Smooth muscle cell of the brain vasculature (primary cell): Measurements from ENCODE around the gene ZCCHC14.
"Not testable (repeated sequence)": the region's sequence is repeated elsewhere in the genome, so short reads cannot be mapped to it uniquely, and the experiment has no call there.

Experiments
- DNase-seq: peaks from one replicate; pipeline ENCODE4 v3.0.0-alpha.2; 2012; ENCODE audit warnings: low read depth, low spot score

The ZCCHC14 gene

DNA sequence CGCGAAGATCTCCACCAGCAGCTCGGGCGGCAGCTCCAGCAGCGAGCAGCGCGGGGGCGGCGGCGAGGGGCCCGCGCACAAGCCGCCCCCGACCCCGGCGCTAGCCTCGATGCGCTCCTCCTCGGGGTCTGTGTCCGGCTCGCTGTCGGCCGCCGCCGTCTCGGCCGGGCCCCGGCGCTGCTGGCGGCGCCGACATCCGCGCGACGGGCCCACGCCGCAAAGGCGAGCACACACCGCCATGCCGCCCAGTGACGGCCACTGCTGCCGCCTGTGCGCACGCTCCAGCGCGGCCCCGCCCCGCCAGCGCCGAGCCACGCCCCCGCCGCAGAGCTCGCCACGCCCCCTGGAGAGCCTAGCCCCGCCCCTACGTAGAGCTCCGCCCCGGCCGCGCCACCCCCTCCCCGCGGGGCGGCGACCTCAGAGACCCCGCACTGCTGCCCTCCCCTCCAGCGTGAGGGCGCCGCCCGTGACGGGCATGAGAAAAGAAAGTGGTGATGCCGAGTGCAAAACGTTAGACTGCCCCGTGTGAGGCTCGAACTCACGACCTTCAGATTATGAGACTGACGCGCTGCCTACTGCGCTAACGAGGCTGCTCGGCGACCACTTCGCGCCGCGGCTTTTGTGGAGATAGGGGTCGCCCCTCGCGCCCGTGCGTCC, 109.2 kb downstream of the ZCCHC14 start, which contains the start of gene FBXO31:
FBXO31 (minus strand) TSS at position 272 of the 657 bp plus-strand sequence; CDS start at position 240, 32 bp downstream.
- peak; percentile 80 for DNase-seq

DNA sequence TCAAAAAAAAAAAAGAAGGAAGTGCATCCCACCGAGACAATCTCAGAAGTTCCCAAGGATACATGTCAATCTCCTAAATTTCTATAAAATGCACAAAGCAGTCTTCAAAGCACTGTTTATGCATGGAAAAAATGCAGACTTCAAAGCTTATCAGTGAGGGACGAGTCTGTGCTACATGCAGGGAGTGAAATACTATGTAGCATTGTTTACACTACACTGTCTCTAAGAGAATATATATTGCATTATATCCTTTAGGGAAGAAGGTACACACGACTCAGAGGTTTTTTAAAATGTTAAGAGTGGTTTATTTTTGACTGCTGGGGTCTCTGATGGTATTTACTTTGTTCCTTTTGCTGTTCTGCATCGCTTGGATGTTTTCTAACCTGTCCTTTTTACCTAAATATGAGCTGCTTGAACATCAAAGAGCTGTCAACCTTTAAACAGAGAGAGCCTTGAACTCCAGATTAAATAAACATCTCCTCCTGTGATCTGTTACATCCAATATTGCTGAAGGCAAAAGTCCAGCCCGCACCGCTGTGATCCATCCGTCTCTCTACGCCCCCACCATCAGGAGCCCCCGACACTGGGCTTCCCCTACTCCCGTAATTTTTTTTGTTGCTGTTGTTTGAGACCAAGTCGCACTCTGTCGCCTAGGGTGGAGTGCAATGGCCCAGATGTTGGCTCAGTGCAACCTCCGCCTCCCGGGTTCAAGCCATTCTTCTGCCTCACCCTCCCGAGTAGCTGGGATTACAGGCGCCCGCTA, 110.6 kb downstream of the ZCCHC14 start:
- no peak for DNase-seq

DNA sequence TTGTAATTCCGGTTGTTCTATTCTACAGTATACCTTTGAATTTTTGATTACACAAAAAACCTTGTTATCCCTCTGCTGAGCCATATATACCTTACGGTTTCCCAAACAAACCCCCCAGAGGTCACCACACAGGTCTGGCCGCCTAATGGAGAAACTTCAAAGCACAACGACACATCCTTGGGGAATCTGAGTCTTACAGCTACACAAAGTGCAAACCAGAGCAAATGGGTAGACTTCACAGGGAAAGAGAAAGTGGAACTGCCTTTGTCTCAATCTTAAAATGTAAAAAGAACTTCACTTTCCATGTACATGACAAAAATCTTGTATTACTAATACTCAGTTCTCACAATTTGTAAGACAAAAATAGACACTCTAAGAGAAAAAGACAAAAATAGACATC, 111.9 kb downstream of the ZCCHC14 start:
- DNase-seq: no peak

DNA sequence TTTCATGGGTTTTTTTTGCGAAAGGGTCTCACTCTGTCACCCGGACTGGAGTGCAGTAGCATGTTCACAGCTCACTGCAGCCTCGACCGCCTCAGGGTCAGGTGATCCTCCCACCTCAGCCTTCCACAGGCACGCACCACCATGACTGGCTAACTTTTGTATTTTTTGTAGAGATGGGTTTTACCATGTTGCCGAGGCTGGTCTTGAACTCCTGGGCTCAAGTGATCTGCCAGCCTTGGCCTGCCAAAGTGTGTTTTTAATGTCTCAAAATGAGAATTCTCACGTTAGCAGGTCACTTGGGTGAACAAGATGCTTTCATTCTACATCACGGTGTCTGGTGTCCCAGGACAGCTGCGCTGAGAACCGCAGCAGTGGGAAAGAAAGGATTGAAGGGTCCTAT, 112.4 kb downstream of the ZCCHC14 start:
- DNase-seq: no peak

DNA sequence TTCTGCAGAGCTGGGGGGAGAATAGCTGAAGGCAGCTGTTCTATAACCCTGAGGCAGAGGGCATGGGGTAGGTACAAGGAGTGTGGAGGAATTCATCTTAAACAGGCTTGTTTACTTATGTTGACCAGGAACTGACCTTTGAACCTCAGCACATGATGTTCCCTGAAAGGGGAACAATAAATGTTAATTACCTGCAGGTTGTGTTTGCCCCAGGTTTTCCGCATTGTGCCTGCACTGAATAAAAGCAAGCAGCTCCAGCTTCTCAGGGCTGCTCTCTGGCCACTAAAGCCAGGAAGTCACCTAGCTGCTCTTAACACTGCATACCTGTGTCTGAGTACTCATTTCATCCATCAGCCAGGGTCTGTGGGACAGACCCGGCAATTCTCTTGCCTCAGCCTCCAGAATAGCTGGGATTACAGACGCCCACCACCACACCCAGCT, 113.5 kb downstream of the ZCCHC14 start:
- DNase-seq: not testable (repeated sequence)

DNA sequence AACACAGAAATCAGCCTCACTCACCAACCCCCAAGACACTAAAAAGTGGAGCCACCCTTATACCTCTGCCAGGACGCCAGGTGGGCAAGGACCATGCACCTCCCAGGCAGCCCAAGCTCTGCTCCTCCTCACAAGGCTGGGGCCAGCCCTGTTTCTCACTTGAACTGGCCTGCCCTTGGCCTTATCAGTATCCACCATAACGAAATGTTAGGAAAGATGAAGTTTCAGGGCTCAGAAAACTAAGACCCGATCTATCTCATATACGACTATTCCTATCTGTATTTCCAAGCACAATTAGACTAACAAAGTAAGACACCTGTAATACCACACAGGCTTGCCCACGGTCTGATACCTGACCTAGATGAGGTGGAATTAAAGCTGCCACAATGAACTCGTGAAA, 116.2 kb downstream of the ZCCHC14 start:
- DNase-seq: no peak

DNA sequence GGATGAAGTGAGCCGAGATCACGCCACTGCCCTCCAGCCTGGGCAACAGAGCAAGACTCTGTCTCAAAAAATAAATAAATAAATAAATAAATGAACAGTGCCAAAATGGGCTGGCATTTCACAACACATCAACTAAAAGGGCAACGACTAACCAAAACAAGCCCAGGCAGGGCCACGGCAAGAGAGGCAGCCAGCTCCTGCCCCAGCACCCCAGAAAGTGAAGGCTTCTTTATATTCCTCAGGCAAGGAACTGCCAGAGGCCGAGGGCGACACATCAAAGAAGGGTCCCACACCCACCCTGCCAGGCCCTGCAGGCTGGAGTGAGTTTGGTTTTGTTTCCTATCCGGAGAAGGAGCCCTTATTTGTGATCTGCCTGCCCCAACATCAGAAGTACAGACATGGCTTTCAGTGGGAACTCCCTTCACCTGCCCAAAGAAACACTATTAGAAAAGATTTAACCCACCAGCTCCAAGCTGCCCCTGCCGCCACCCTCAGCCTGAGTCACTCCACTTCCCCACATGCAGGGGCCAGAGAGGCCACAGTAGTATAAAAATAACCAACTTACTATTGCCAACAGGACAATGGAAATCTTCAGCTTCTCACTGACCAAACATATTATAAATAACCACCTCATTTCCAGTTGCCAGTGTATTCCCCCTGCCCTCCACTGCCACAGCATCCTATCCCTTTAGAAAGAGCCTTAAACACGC, 117.2 kb downstream of the ZCCHC14 start:
- DNase-seq: no peak

DNA sequence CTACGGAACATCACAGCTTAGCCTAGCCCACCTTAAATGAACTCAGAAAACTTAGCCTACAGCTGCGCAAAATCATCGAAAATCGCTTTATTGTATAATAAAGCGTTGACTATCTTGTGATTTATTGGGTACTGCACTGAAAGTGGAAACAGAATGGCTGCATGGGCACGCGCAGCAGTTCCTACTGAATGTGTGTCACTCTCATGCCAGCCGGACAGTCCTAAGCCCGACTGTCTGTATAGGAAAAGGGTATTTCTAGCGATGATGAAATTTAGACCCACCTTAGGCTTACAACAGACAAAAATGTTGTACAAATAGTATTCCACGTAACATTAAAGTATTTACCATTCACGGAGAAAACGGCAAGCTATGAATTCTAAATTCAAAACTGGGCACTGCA, 118.5 kb downstream of the ZCCHC14 start:
- no peak for DNase-seq

DNA sequence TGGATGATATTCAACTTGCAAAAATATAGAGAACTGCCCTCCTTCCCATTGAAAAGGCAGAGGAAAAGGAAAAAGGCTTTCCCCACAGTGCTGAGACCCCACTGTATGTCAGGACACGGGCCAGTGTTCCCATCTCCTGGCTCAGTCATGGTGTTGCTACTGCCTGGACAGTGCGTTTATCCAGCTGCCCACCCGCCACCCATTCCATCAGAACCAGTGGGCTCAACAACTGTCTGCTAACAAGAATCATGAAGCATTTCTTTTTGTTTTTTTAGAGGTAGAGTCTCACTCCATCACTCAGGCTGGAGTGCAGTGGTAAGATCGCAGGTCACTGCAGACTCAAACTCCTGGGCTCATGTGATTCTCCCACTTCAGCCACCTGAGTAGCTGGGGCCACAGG, 120.5 kb downstream of the ZCCHC14 start:
- DNase-seq: no peak

DNA sequence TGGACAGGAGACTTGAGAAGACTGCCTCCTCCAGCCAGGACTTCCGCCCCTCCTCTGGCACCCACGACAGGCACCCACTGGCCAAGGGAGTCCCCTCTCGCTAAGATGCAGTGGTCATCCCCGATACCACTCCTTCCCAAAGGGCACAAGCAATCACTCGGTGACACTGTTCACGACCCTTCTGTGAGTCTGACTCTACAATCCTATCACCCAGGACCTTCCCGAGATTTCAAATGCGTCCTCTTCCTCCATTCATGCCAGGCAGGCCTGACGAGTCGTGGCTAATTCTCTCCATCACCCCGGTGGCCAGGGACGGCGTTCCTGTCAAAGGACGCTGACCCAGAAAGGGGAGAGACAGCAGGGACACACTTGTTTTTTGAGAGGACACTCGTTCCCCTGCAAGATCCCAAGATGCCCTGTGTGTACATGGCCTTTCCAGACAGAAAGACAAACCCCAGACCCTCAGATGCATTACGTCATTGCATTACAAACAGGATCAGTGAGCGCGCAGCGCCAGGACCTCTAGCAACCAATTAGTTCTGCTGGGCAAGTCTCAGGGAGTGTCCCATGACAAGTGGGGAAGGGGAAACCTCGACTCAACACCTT, 121.5 kb downstream of the ZCCHC14 start:
- DNase-seq: no peak

DNA sequence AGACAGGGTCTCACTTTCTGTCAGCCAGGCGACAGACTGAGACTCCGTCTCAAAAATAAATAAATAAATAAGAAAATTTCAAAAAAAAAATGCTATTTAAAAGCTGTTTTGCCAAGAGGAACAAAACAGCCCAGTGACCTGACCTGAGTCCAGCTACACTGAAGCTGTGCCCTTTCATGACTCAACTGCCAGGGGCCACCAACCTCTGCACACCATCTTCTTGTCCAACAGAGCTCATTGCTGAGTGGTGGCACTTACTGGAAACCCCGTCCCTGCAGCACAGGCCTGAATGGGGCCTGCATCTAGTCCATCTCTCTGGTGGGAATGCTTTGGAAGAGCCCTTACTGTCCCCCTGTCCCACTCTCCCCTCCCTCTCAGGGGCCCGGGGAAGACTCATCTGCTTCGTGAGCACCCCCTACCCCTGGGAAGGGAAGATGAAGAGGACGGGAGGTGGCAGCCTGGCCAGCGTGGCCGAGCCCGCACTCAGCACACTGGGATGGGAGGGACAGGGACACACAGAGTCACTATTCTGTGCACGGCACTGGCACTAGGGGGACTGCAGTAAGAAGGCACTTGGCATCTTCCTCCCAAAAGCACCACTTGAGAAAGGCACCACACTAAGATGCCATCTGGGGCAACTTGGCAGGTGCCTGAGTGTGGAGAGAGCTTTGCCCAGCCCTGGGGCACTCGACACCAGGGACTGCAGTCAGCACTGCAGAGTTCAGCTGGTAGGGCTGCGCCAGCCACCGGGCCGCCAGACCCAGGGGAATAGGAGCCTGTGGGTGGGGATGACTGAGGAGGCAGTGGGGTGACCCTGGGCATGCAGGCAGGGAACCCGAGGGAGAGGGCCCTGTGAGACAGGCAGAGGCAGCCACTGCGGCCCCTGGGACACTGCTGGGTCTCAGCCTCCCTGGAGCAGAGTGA, 122.8 kb downstream of the ZCCHC14 start:
- no peak for DNase-seq

DNA sequence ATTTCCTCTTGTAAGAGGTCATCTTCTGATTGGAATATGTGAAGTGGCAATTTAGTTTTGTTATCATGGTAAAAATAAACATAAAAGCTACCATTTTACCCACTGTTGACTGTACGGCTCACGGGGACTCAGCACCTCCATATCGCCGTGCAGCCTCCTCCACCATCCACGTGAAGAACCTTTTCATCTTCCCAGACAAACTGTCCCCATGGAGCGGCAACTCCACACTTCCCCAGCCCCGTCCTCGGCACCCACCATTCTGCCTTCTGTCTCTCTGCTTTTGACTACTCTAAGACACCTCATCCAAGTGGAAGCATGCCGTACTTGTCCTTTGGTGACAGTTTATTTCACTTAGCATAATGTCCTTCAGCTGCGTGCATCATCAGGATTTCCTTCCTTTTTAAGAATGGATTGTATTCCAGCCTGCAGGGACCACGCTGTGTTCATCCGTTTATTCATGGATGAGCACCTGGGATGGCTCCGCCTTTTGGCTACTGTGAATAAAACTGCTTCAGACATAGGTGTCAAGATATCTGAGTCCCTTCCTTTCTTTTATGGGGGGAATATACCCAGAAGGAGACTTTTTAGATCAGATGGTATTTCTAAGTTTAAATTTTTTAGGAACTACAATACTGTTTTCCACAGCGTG, 123.6 kb downstream of the ZCCHC14 start:
- no peak for DNase-seq

DNA sequence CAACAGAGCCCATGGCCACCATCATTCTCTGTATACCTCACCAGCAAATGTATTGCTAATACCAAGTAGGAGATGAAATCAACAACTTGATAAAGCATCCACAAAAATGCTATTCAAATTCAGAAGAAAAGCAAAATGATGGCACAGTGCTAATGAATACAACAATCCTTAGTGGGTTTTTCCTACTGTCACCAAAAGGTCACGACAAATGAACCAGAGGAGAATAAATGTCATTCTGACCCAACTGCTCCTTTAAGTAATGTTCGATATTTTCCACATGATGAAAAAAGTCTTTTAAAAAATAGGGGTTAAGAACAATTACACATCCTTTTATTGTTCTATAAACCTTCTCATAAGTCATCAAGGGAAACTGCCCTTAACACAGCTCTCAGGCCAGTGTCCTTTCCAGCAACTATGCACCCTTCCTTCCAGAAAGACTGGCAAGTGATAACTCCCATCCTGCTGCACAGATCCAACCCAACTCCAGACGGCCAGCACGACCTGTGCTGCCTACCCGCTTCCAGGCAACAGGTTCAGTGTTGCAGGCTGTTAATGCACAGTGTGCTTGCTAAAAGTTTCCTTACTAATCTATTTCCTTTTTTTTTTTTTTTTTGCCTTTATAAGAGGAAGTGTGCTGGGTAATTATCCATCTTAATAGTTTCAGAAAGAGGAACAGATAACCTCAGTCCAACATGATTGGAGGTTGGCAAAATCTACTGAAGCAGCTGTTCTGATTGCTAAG, 124.6 kb downstream of the ZCCHC14 start:
- no peak for DNase-seq

DNA sequence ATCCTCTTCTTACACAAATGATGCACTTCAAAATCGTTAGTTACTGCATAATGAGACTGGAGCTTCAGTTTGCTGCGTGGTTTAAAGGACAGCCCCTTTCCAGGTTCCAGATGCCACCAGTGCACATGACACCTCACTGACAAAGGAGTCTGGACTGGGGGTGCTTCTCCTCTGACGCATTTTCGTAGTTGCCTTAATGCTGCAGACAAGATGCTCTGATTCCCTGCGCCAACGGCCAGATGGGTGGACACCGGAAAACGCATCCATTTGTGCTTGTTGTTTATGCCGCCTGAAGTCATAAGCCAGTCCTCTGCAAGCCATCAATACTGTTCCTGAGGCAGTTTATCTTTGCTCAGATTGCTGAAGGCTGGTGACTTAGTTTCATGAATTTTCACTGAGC, 125.3 kb downstream of the ZCCHC14 start:
- DNase-seq: no peak

DNA sequence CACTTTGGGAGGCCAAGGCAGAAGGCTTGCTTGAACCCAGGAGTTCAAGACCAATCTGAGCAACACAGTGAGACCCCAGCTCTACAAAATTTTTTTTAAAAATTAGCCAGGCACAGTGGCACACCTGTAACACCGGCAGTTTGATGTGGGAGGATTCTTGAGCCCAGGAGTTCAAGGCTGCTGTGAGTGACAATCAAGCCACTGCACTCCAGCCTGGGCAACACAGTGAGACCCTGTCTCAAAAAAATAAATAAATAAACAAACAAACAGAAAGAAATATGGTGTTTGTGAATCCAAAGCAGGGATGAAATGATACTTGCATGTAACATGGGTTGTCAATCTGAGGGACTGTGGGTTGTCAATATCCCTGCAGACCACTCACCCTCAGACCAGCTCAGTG, 125.9 kb downstream of the ZCCHC14 start:
- no peak for DNase-seq

DNA sequence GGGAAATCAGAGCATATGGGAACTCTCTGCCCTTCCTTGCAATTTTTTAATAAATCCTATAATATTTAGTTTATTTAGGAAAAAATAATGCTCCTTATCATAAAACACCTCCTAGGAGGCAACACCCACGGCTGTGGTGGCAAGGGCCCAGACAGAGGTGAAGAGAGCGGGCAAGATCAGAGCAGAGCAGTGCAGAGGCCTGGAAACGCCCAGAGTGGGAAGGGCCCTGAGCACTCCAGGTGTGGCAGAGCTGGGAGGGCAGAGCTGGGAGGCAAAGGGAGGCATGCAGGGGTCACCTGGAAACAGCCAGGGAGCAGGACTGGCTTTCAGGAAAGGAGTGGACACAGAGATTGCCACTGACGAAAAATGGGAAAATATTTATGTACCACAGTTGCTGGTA, 126.5 kb downstream of the ZCCHC14 start:
- no peak for DNase-seq

DNA sequence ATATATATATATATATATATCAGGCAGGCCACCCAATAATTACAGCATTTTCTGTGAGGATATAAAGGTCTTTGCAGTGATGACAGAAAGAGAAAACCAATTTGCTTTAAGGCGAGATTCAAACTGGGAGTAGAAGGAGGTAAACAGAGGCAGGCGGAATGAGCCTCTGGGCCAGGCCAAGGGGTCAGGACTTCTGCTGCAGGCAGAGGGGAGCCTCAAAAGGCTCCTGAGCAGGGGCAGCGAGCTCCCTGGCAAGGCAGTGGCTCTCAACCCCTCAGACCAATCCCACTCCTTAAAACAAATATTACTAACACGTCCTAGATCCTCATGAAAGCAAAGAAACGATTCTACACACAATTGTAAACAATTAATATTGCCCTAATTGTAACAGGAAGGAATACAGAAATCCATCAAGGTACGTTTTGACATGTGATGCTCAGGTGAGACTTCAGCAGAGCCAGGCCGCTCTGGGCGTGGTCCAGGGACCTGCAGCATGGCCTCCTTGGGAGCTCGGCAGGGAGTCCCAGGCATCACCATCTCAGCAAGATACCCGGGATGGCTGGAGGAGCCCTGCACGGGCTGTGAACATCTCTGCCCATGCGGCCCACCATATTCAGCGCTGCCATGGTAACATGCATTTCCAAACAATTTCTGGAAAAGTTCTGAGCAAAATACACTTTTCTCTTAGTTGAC, 127.7 kb downstream of the ZCCHC14 start:
- DNase-seq: no peak

DNA sequence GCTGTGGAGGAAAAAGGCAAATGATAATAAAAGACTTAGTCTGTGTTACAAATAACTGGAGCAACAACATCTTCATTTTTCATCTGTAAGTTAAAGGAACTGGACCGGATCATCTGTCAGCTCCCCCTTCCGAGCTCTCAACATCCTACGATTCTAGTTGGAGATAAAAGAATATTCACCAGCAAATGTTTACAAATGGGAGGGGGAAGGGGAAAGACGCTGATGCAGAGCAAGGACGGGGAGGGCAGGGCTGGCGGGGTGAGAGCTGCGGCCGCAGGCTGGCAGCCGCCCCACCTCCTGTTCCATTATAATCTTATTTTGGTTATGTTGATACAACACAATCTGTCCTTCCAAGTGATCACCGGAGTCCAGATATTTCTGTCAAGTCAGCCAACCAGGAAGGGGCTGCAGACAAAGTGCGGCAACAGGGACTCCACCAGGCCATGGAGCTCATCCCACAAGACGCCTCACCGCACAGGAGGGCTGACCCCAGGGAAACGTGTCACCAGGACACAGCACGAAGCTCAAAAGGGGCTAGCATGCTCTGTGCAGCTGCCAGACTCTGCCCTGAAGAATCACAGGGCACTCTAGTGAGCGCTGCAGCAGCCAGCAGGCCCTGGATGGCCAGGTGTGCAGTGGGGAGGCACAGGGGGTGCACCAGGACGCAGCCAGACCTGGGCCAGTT, 128.9 kb downstream of the ZCCHC14 start:
- no peak for DNase-seq
